GM13977 (cell line): Measurements from ENCODE around the gene KCNJ6.

ENCODE experiments used
- DNase-seq: peaks from one replicate; pipeline ENCODE4 v3.0.0; 2012; ENCODE audit warnings: low spot score
- CTCF ChIP-seq: IDR thresholded peaks from 2 replicates; pipeline ENCODE4 v1.5.1; 2012; ENCODE audit warnings: mild to moderate bottlenecking, control low read depth; ENCODE audit not compliant: insufficient read depth; ENCODE audit errors: extremely low read depth, missing control alignments
- in situ Hi-C: fragments of 300-500 bp; cut with MboI; formaldehyde crosslinking; loops from one replicate; pipeline ENCODE4 v1.12.0; 2022; ENCODE audit warnings: low sequenced_read_pairs, low pct_unique_long_range_greater_than_20kb, mixed read lengths, inconsistent platforms; ENCODE audit not compliant: unreplicated experiment

Gene KCNJ6

GRCh38 chr21:37835481-37835880 lies 80.8 kb downstream of the KCNJ6 start:
- DNase-seq: no peak
- in situ Hi-C loops: no loop called here
- TF ChIP-seq CTCF: no peak

- in situ Hi-C loops: no loop called here
- no peak for DNase-seq
- no peak for TF ChIP-seq CTCF
These were observed 83.0 kb downstream of the KCNJ6 start for GRCh38 chr21:37833301-37833700.

GRCh38 chr21:37829447-37829846 lies 86.8 kb downstream of the KCNJ6 start:
- in situ Hi-C loops: no loop called here
- no peak for DNase-seq
- TF ChIP-seq CTCF: no peak

GRCh38 chr21:37828991-37829390 lies 87.3 kb downstream of the KCNJ6 start:
- no peak for DNase-seq
- in situ Hi-C loops: no loop called here
- no peak for TF ChIP-seq CTCF

GRCh38 chr21:37828556-37828955 lies 87.7 kb downstream of the KCNJ6 start:
- in situ Hi-C loops: no loop called here
- no peak for DNase-seq
- no peak for TF ChIP-seq CTCF

- no peak for TF ChIP-seq CTCF
- no peak for DNase-seq
- in situ Hi-C loops: no loop called here
These were observed 88.3 kb downstream of the KCNJ6 start for GRCh38 chr21:37827913-37828312.
